ENCODE measurements around the gene PRR14L. TPM values are rescaled to one million over a fixed set of nuclear protein-coding genes. Genes with fewer than 3 reads are reported as not detected.

The PRR14L gene
- total RNA-seq, 1 experiment from 2014 or later, result 138 TPM

GRCh38 chr22:31757265-31757664 lies 7.3 kb upstream of the PRR14L start:
- TF ChIP-seq CTCF (conservative IDR thresholded peaks at IDR 0.05), result no peak
- H3K18ac ChIP-seq (ENCODE audit: insufficient read length, low read depth, low read length), result no peak overlapping the region
- H3K23me2 ChIP-seq (ENCODE audit: insufficient read length, low read depth, low read length, poor library complexity, severe bottlenecking), result peaks cover 9% of the 10 kb centered on the region
- H3K4me1 ChIP-seq (ENCODE audit: insufficient read depth, low read length), result peaks cover 6% of the 10 kb centered on the region; the same call in 1 of the 2 replicates
- no peak overlapping the region for H3K4ac ChIP-seq (ENCODE audit: low read depth, low read length)
- H2BK120ac ChIP-seq (ENCODE audit: low read depth, low read length, poor library complexity, severe bottlenecking), result no peak overlapping the region
- no peaks in the 10 kb centered on the region for H3K9me3 ChIP-seq (ENCODE audit: control insufficient read depth, low read depth, low read length)
- H4K8ac ChIP-seq (replicated peaks; ENCODE audit: insufficient read length, low read depth, low read length), result no peak overlapping the region
- H2BK20ac ChIP-seq (ENCODE audit: low read depth, low read length, poor library complexity, severe bottlenecking), result no peak overlapping the region
- no peaks in the 10 kb centered on the region for H4K20me1 ChIP-seq (ENCODE audit: control insufficient read depth, insufficient read depth, insufficient read length)
- H2BK5ac ChIP-seq (ENCODE audit: insufficient read length, low read length), result no peak overlapping the region
- H3K4me2 ChIP-seq (ENCODE audit: insufficient read depth, insufficient read length, low read length), result no peak overlapping the region
- no peak overlapping the region for H2AK5ac ChIP-seq (ENCODE audit: insufficient read length, low read length)
- Mint-ChIP-seq H3K36me3 (ENCODE audit: insufficient read depth in 1 of 3, low read depth in 3 of 3) (peaks cover 9 to 32% (median 15%) of the 10 kb centered on the region in 3 experiments; a peak in 6 of 7 replicates), H3K4me3 (no peak overlapping the region), H3K27me3 (ENCODE audit: low read depth) (no peaks in the 10 kb centered on the region), H3K9me3 (no peaks in the 10 kb centered on the region), H3K27ac (no peak overlapping the region; a peak in 1 of 7 replicates), H3K4me1 (peaks cover 21 to 26% of the 10 kb centered on the region in 2 experiments)
- H3K79me2 ChIP-seq (ENCODE audit: insufficient read depth, low read length), result no peaks in the 10 kb centered on the region
- no peak overlapping the region for H4K5ac ChIP-seq (ENCODE audit: insufficient read length, low read depth, low read length)
- H2BK12ac ChIP-seq (ENCODE audit: insufficient read length, low read depth, low read length), result no peak overlapping the region
- no peaks in the 10 kb centered on the region for H3K27me3 ChIP-seq (ENCODE audit: insufficient read depth, low read length)
- no peak overlapping the region for H3K14ac ChIP-seq (ENCODE audit: insufficient read depth, low read length)
- H4K91ac ChIP-seq (ENCODE audit: insufficient read length, low read depth, low read length), result no peak overlapping the region
- no peak overlapping the region for H2BK15ac ChIP-seq (ENCODE audit: low read depth, low read length)
- no peak overlapping the region for H3K9ac ChIP-seq (ENCODE audit: extremely low read depth, insufficient read length, low read length)
- DNase-seq, result no peak
- no peak overlapping the region for H3K23ac ChIP-seq (ENCODE audit: insufficient read length, low read depth, low read length)
- H3T11ph ChIP-seq (ENCODE audit: low read length), result no peak overlapping the region
- H3K56ac ChIP-seq (ENCODE audit: insufficient read length, low read depth, low read length), result no peak overlapping the region
- H3K79me1 ChIP-seq (ENCODE audit: insufficient read depth, low read depth, low read length, poor library complexity, severe bottlenecking), result no peaks in the 10 kb centered on the region
- no CpG with 5 or more reads among the region's 1 CpG for WGBS (ENCODE audit: extremely low coverage, insufficient read length, low lambda C conversion rate)
- H3K27ac ChIP-seq (ENCODE audit: insufficient read length, low read depth, low read length), result no peak overlapping the region
- H2AFZ ChIP-seq (ENCODE audit: low read length), result no peak overlapping the region
